Vagina (tissue), 2 donors: ENCODE measurements around the gene RHO. TPM values are rescaled to one million over a fixed set of nuclear protein-coding genes. Genes with fewer than 3 reads are reported as not detected.
"Not testable (repeated sequence)": the region's sequence is repeated elsewhere in the genome, so short reads cannot be mapped to it uniquely, and the experiment has no call there.

Source experiments
- DNase-seq, 2 donors: peaks; one replicate each; pipeline ENCODE4 v3.0.0-alpha.2; 2017; ENCODE audit errors: extremely low spot score in 2 of 2
- H3K27ac ChIP-seq: fragments of 200-600 bp; sonication (generic); one replicate; pipeline ENCODE4 v1.5.1; 2019
- H3K27me3 ChIP-seq: fragments of 200-600 bp; sonication (generic); one replicate; pipeline ENCODE4 v1.5.1; 2019
- H3K36me3 ChIP-seq, 2 donors: fragments of 200-600 bp; sonication (generic); one replicate each; pipeline ENCODE4 v1.5.1; 2017 to 2019
- H3K4me1 ChIP-seq: fragments of 200-600 bp; sonication (generic); one replicate; pipeline ENCODE4 v1.5.1; 2019
- H3K4me3 ChIP-seq, 2 donors: fragments of 200-600 bp; sonication (generic); 1 replicate in 1 of 2; 2 replicates in 1 of 2; pipeline ENCODE4 v1.5.1; 2016 to 2019
- H3K9me3 ChIP-seq: fragments of 200-600 bp; sonication (generic); one replicate; pipeline ENCODE4 v1.5.1; 2019
- POLR2A ChIP-seq, 2 donors: fragments of 450-650 bp; IDR thresholded peaks; one replicate each; pipeline ENCODE4 v1.6.1; 2017; ENCODE audit warnings: antibody characterized with exemption in 2 of 2, mild to moderate bottlenecking in 2 of 2, moderate library complexity in 2 of 2
- POLR2AphosphoS5 ChIP-seq, 2 donors: sonication (generic); formaldehyde crosslinking; IDR thresholded peaks; one replicate each; pipeline ENCODE4 v1.9.0; 2017; ENCODE audit warnings: antibody characterized with exemption in 2 of 2, mild to moderate bottlenecking in 2 of 2, low read depth in 1 of 2; ENCODE audit not compliant: insufficient read depth in 1 of 2
- intact Hi-C: fragments of 100-400 bp; cut with DNase I; formaldehyde crosslinking; loops from one replicate; pipeline ENCODE4 v1.15.1; 2023
- total RNA-seq: library from RNA; depleted of rRNA; stranded (reverse); fragments of >200 nt; gene quantifications from one replicate; pipeline ENCODE4 v1.2.3, GENCODE V29; 2016
- TF ChIP-seq, protein P1 (sequence below), 3 experiments: fragments of 450-650 bp in 2 of 3; fragments of 200-600 bp in 1 of 3; sonication (generic) in 1 of 3; IDR thresholded peaks; one replicate each; pipeline ENCODE4 v1.5.1; 2017 to 2019; ENCODE audit warnings: antibody characterized with exemption in 3 of 3, mild to moderate bottlenecking in 2 of 3, moderate library complexity in 2 of 3

The RHO gene
- total RNA-seq, 1 donor from 2014 or later, result not detected

DNA sequence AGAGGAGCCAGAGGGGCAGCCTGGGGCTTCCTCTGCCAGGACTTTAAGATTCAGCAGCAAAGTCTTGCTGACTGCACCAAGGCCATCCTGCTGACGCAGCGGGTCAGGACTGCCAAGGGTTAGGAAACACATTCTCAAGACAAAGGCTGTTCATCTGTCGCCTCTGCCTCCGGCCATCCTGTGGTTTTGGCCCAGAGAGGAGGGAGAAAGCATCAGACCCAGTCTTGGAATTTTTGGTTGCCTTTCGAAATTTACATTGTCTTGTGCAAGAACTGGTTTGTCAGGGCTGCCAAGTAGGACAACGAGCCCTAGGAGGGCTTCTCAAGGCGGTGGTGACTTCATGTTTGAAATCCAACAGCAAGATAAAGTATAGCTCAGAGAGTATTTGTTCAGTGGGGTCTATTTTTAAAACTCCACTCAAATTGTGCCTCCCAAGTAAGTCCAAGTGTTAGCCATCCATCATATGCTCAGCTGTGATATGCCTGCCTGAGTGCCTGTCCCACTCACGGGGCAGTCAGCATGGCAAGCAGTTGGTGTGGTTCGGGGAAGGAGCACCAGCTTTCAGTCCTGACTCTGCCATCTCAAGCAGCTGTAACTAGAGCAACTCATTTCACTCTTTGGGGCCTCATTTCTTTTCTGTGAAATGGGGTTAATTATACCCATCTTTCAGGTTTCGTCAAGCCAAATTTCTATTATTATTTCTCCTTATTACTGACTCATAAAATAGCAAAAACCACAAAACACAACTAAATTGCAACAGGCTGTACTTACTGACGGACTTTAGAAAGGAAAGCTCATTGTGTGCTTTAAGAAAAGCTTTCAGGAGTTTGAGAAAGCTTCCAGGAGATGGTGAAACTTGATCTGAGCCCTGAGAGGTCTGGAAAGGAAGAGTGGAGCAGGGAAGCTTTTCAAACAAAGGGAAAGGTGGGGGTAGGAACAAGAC is 42.4 kb upstream of the RHO start:
- DNase-seq, result peak in 1 of 2 donors; percentile 99
- Histone ChIP-seq H3K4me1 (peaks cover 34% of the 10 kb centered on the region), H3K27ac (peak overlapping the region; percentile 80), H3K36me3 (no peaks in the 10 kb centered on the region), H3K4me3 (no peak overlapping the region), H3K27me3 (no peaks in the 10 kb centered on the region), H3K9me3 (no peaks in the 10 kb centered on the region)
- intact Hi-C loops, result loop anchor here (10.0 kb wide), 1 partner anchor 339 kb away; no protein-coding TSS in a partner anchor
- TF ChIP-seq POLR2AphosphoS5 (IDR thresholded peaks at IDR 0.05; ENCODE audit: insufficient read depth in 1 of 2, low read depth in 1 of 2) (peak; percentile 69 to 82), POLR2A (IDR thresholded peaks at IDR 0.05) (no peak)
- TF ChIP-seq, protein P1, sequence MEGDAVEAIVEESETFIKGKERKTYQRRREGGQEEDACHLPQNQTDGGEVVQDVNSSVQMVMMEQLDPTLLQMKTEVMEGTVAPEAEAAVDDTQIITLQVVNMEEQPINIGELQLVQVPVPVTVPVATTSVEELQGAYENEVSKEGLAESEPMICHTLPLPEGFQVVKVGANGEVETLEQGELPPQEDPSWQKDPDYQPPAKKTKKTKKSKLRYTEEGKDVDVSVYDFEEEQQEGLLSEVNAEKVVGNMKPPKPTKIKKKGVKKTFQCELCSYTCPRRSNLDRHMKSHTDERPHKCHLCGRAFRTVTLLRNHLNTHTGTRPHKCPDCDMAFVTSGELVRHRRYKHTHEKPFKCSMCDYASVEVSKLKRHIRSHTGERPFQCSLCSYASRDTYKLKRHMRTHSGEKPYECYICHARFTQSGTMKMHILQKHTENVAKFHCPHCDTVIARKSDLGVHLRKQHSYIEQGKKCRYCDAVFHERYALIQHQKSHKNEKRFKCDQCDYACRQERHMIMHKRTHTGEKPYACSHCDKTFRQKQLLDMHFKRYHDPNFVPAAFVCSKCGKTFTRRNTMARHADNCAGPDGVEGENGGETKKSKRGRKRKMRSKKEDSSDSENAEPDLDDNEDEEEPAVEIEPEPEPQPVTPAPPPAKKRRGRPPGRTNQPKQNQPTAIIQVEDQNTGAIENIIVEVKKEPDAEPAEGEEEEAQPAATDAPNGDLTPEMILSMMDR (IDR thresholded peaks at IDR 0.05), result no peak

DNA sequence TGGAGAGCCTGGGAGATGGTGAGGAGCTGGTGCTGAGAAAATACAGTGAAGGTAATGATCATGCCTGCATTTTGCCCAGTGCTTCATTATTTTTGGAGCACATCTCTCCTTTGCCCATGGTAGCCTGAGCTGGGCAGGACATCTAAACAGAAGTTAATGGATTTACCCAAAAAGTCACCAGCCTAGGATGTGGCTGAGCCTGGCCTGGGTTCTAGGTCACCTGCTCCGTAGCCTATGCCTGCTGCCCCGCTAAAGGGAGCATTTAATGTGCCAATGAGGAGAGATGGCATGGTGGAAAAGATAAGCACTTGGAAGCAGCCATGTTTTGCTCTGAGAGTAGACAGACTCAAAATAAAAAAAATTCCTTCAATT is 41.8 kb upstream of the RHO start:
- Histone ChIP-seq H3K27ac (peak overlapping the region; percentile 80), H3K9me3 (no peaks in the 10 kb centered on the region), H3K4me3 (no peak overlapping the region), H3K36me3 (no peaks in the 10 kb centered on the region), H3K4me1 (peaks cover 29% of the 10 kb centered on the region), H3K27me3 (no peaks in the 10 kb centered on the region)
- no peak for DNase-seq
- intact Hi-C loops, result loop anchor here (10.0 kb wide), 1 partner anchor 338 kb away; no protein-coding TSS in a partner anchor
- TF ChIP-seq, protein P1 (IDR thresholded peaks at IDR 0.05), result no peak
- TF ChIP-seq POLR2A (IDR thresholded peaks at IDR 0.05) (no peak), POLR2AphosphoS5 (IDR thresholded peaks at IDR 0.05; ENCODE audit: insufficient read depth in 1 of 2, low read depth in 1 of 2) (no peak)

DNA sequence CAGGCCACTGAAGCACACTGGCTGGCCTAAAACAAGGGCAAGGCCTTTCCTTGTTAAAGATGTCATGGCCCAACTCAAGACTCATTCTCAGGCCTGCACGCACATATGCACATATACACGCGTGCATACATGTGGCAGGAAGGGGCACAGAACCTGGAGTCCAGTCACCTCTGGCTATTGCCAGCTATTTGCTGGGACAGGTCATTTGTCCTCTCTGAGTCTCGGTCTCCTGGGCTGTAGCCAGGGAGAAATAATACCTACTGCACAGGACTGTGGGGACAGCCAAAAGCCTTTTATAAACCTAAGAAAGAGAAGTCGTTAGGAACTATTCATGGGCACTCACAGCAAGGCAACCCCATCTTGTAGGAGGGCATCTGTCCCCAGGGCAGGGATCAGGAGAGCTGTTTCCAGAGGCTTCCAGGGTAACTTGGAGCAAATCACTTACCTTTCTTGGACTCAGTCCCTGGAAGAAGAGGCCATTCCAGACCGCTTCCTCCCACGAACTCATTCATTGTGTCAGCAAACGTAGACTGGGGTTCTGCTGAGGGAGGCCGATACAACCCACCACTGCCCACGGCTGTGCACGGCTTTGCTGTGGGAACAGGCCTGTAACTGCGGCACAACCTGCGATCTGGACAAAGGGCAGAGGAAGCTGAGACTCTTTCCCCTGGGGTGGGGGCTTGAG is 41.1 kb upstream of the RHO start:
- Histone ChIP-seq H3K4me1 (peaks cover 29% of the 10 kb centered on the region), H3K9me3 (no peaks in the 10 kb centered on the region), H3K27me3 (no peaks in the 10 kb centered on the region), H3K27ac (peak overlapping the region; percentile 80), H3K36me3 (no peaks in the 10 kb centered on the region), H3K4me3 (no peak overlapping the region)
- TF ChIP-seq POLR2A (IDR thresholded peaks at IDR 0.05) (no peak), POLR2AphosphoS5 (IDR thresholded peaks at IDR 0.05; ENCODE audit: insufficient read depth in 1 of 2, low read depth in 1 of 2) (no peak)
- TF ChIP-seq, protein P1 (IDR thresholded peaks at IDR 0.05), result no peak
- DNase-seq, result no peak
- intact Hi-C loops, result loop anchor here (10.0 kb wide), 1 partner anchor 337 kb away; no protein-coding TSS in a partner anchor

DNA sequence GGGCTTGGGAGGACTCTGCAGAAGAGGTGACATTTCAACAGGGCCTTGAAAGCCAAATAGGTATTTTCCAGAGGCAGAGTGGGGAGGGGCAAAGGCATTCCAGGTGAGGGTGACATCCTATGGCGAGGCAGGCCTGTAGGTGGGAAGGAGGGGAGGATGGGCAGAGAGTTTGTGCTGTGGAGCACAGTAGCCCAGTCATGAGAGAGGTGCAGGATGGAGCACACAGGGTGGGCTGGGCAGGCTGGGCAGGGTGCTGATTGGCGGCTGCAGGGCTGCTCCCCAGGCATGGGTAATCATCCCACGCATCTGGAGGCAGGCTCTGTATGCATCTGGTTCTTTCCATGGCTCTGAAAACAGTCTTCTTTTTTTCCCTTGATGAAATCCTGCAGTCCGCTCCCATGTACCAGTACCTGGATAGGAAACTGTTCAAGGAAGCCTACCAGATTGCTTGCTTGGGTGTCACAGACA is 40.5 kb upstream of the RHO start:
- peaks cover 29% of the 10 kb centered on the region for H3K4me1 ChIP-seq
- not testable (repeated sequence) for H3K4me3 ChIP-seq, H3K36me3 ChIP-seq, DNase-seq, H3K27me3 ChIP-seq, H3K9me3 ChIP-seq
- intact Hi-C loops, result loop anchor here (10.0 kb wide), 1 partner anchor 337 kb away; no protein-coding TSS in a partner anchor
- peak overlapping the region; percentile 80 for H3K27ac ChIP-seq

DNA sequence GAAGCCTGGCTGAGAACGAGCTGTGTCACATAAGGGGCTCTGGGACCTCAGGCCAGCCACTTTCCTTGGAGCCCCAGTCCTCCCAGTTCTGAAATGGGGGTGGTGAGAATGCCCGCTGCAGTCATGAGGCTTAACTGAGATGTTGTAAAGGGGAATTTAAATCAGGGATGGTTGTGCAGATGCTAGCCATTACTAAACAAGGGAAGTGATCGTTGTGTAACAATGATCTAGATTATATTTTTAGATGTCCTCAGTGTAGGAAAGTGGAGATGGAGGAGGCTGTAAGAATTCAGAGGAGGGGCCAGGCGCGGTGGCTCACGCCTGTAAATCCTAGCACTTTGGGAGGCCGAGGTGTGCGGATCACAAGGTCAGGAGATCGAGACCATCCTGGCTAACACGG is 39.2 kb upstream of the RHO start:
- not testable (repeated sequence) for DNase-seq, H3K27me3 ChIP-seq, H3K36me3 ChIP-seq, H3K4me3 ChIP-seq, H3K9me3 ChIP-seq
- peak overlapping the region; percentile 59 for H3K27ac ChIP-seq
- intact Hi-C loops, result loop anchor here (10.0 kb wide), 1 partner anchor 336 kb away; no protein-coding TSS in a partner anchor
- peaks cover 34% of the 10 kb centered on the region for H3K4me1 ChIP-seq
